GM12878 (cell line): ENCODE data around the gene PSMD14. TPM values are rescaled to one million over a fixed set of nuclear protein-coding genes. Genes with fewer than 3 reads are reported as not detected.
A peak's percentile ranks its signal among the peaks of the same experiment; 100 is the strongest.

Experiments used
- CEBPZ ChIP-seq: fragments of 150-350 bp; IDR thresholded peaks from 2 replicates; pipeline ENCODE4 v1.6.1; 2016; ENCODE audit warnings: low read depth, low read length
- E4F1 ChIP-seq: fragments of 450-650 bp; IDR thresholded peaks from 2 replicates; pipeline ENCODE4 v1.6.1; 2018; ENCODE audit warnings: borderline replicate concordance, mild to moderate bottlenecking; ENCODE audit not compliant: partially characterized antibody
- HSF1 ChIP-seq: fragments of 150-350 bp; IDR thresholded peaks from 2 replicates; pipeline ENCODE4 v1.6.1; 2014; ENCODE audit warnings: mild to moderate bottlenecking, low read depth, low read length
- IKZF1 ChIP-seq: fragments of 450-650 bp; conservative IDR thresholded peaks from 2 replicates; pipeline ENCODE4 v1.6.1; 2017; ENCODE audit warnings: antibody characterized with exemption, mild to moderate bottlenecking
- POLR2A ChIP-seq: IDR thresholded peaks from 2 replicates; pipeline ENCODE4 v1.6.1; 2011; ENCODE audit warnings: low read depth, mild to moderate bottlenecking, low read length
- SMC3 ChIP-seq: IDR thresholded peaks from 2 replicates; pipeline ENCODE4 v1.6.1; 2011; ENCODE audit warnings: low read length, improper control_type of control experiment, borderline replicate concordance
- ZBTB33 ChIP-seq: fragments of 450-650 bp; IDR thresholded peaks from 2 replicates; pipeline ENCODE4 v1.6.1; 2017; ENCODE audit warnings: mild to moderate bottlenecking
- ZBTB40 ChIP-seq: fragments of 450-650 bp; IDR thresholded peaks from 2 replicates; pipeline ENCODE4 v1.6.1; 2016; ENCODE audit warnings: mild to moderate bottlenecking, moderate library complexity, borderline replicate concordance
- ZNF24 ChIP-seq: fragments of 450-650 bp; IDR thresholded peaks from 2 replicates; pipeline ENCODE4 v1.6.1; 2017; ENCODE audit warnings: antibody characterized with exemption, mild to moderate bottlenecking
- polyA plus RNA-seq, 11 experiments: library from polyadenylated mRNA; depleted of rRNA in 4 of 11; unstranded in 6 of 11; stranded (reverse) in 5 of 11; fragments of >200 nt; fragmentation: Nextera tagmentation in 4 of 11; fragmentation: Illumina TruSeq in 1 of 11; extraction: Ambion mirVana in 4 of 11; extraction: Trizol in 1 of 11; gene quantifications; 1 replicate in 1 of 11; 2 replicates in 10 of 11; pipeline versions ENCODE4 v1.2.1 to v1.2.3, GENCODE V29; 2011 to 2016; ENCODE audit warnings: inconsistent platforms in 2 of 11, missing spikeins in 2 of 11, low read depth in 1 of 11
- total RNA-seq, 4 experiments: library from RNA; depleted of rRNA in 3 of 4; stranded (reverse); fragments of >200 nt in 3 of 4; fragmentation: Illumina TruSeq in 1 of 4; extraction: Trizol in 1 of 4; gene quantifications; 2 replicates each; pipeline versions ENCODE4 v1.2.1 to v1.2.3, GENCODE V29; 2013 to 2021

Gene PSMD14
- total and polyA plus RNA-seq, 10 of the 15 experiments (the other 5 are each of a cell fraction or from before 2014, with no cell fraction given) = 70.5 to 253 (median 127) TPM

- no peak for TF ChIP-seq CEBPZ
- TF ChIP-seq ZNF24 = 0 out of 2 replicates have a peak, but pooled peaks have one; percentile 10
- no peak for TF ChIP-seq ZBTB33
- TF ChIP-seq ZBTB40 = no peak
- TF ChIP-seq IKZF1 = no peak
- TF ChIP-seq POLR2A = no peak
- no peak for TF ChIP-seq HSF1
- TF ChIP-seq SMC3 = peak; percentile 82
- TF ChIP-seq E4F1 = no peak
- TF ChIP-seq, all 136 proteins: peak for 4
Observed at GRCh38 chr2:161273038-161273760, 35.0 kb upstream of the PSMD14 start (continued).
